Activated B cell treated with CpG ODN at 0.5 μM for 24 hours (primary cell): Measurements from ENCODE around the gene AURKB. TPM values are rescaled to one million over a fixed set of nuclear protein-coding genes. Genes with fewer than 3 reads are reported as not detected.
A peak's percentile ranks its signal among the peaks of the same experiment; 100 is the strongest.

Source experiments
- ATAC-seq: fragments of 200-7000 bp; cut with Tn5 transposase; one replicate; pipeline ENCODE4 v1.10.0; 2021; ENCODE audit warnings: low read depth, mild to moderate bottlenecking, moderate library complexity
- CTCF ChIA-PET: fragments of 350-600 bp; sonication (Branson Sonifier 250); formaldehyde crosslinking; loops from one replicate; lab custom pipeline; 2021; ENCODE audit warnings: antibody characterized with exemption; lab: Charles Lee
- POLR2A ChIA-PET: fragments of 350-600 bp; sonication (Branson Sonifier 250); formaldehyde crosslinking; loops from one replicate; lab custom pipeline; 2021; ENCODE audit warnings: antibody characterized with exemption; lab: Charles Lee
- DNase-seq: peaks from one replicate; pipeline ENCODE4 v3.0.0; 2022
- H3K27ac Mint-ChIP-seq: one replicate; pipeline ENCODE4 v1.8.0; 2020; ENCODE audit warnings: mixed read lengths
- H3K27me3 Mint-ChIP-seq: one replicate; pipeline ENCODE4 v1.8.0; 2021; ENCODE audit warnings: mixed read lengths
- H3K36me3 Mint-ChIP-seq: one replicate; pipeline ENCODE4 v1.8.0; 2021; ENCODE audit warnings: low read depth, mixed read lengths
- H3K4me1 Mint-ChIP-seq: one replicate; pipeline ENCODE4 v1.8.0; 2021; ENCODE audit warnings: mixed read lengths
- H3K4me3 Mint-ChIP-seq: one replicate; pipeline ENCODE4 v1.8.0; 2020; ENCODE audit warnings: mild to moderate bottlenecking, mixed read lengths
- H3K9me3 Mint-ChIP-seq: one replicate; pipeline ENCODE4 v1.8.0; 2020; ENCODE audit warnings: mixed read lengths
- CTCF ChIP-seq: fragments of 200-600 bp; IDR thresholded peaks from one replicate; pipeline ENCODE4 v1.8.0; 2022; ENCODE audit warnings: antibody characterized with exemption, mild to moderate bottlenecking
- intact Hi-C: fragments of 100-400 bp; cut with micrococcal nuclease; formaldehyde crosslinking; loops from one replicate; pipeline ENCODE4 v1.15.1; 2024
- total RNA-seq: library from RNA; stranded (reverse); gene quantifications from 2 replicates; pipeline ENCODE4 v1.2.3, GENCODE V29; 2022

AURKB gene
- total RNA-seq, 1 donor from 2014 or later: 3.0 TPM

GRCh38 chr17:8192070-8192815, 18.1 kb downstream of the AURKB start:
- intact Hi-C loops: no loop called here

GRCh38 chr17:8190506-8190905, 19.9 kb downstream of the AURKB start:
- Mint-ChIP-seq H3K9me3 (no peaks in the 10 kb centered on the region), H3K36me3 (no peaks in the 10 kb centered on the region), H3K4me1 (peaks cover 11% of the 10 kb centered on the region), H3K27me3 (no peaks in the 10 kb centered on the region), H3K4me3 (no peak overlapping the region), H3K27ac (peak overlapping the region; percentile 95)
- ATAC-seq (no peak), DNase-seq (no peak)
- intact Hi-C loops: loop anchor here (1.0 kb wide), 3 partner anchors 10 to 105 kb away; partner anchors contain the start of genes AURKB and SLC25A35
- ChIA-PET POLR2A (interaction anchor here (0.6 to 12.3 kb wide), 23 partner anchors 10 to 775 kb away, joined by 3 to 365 read pairs (median 8); partner anchors contain the start of genes AURKB, CTC1, PFAS and PIK3R5), CTCF (interaction anchor here (0.9 to 1.0 kb wide), 2 partner anchors 9 to 56 kb away, joined by 3 read pairs; no protein-coding TSS in a partner anchor)
- no peak for TF ChIP-seq CTCF

More at GRCh38 chr17:8192070-8192815, 18.1 kb downstream of the AURKB start:
- no peaks in the 10 kb centered on the region for H3K36me3 Mint-ChIP-seq
- no peak for TF ChIP-seq CTCF
- CTCF ChIA-PET: no interaction called here
- H3K4me3 Mint-ChIP-seq: no peak overlapping the region
- DNase-seq (no peak), ATAC-seq (peak; percentile 10)
- no peak overlapping the region for H3K27ac Mint-ChIP-seq
- H3K9me3 Mint-ChIP-seq: no peaks in the 10 kb centered on the region
- H3K4me1 Mint-ChIP-seq: peaks cover 18% of the 10 kb centered on the region
- no peaks in the 10 kb centered on the region for H3K27me3 Mint-ChIP-seq
- POLR2A ChIA-PET: interaction anchor here (0.5 to 12.3 kb wide), 11 partner anchors 17 to 1169 kb away, joined by 3 to 365 read pairs (median 5); partner anchors contain the start of genes AURKB, CTC1, PFAS and RANGRF

GRCh38 chr17:8189711-8190477, 20.5 kb downstream of the AURKB start, which contains the start of gene BORCS6:
Gene BORCS6 (minus strand): TSS chr17:8190180. CDS start chr17:8190140, 40 bp downstream.
- Mint-ChIP-seq H3K4me1 (peaks cover 11% of the 10 kb centered on the region), H3K27ac (peak within 1 kb of the TSS; percentile 95), H3K27me3 (no peaks in the 10 kb centered on the region), H3K9me3 (no peaks in the 10 kb centered on the region), H3K4me3 (no peak within 1 kb of the TSS), H3K36me3 (no peaks in the 10 kb centered on the region)
- DNase-seq (peak; percentile 84), ATAC-seq (peak; percentile 67)
- intact Hi-C loops: loop anchor here (1.0 kb wide), 3 partner anchors 10 to 105 kb away; partner anchors contain the start of genes AURKB and SLC25A35
- ChIA-PET POLR2A (interaction anchor here (0.6 to 12.3 kb wide), 24 partner anchors 8 to 776 kb away, joined by 3 to 365 read pairs (median 8); partner anchors contain the start of genes AURKB, CTC1, PFAS and PIK3R5), CTCF (interaction anchor here (0.9 to 1.0 kb wide), 2 partner anchors 10 to 57 kb away, joined by 3 read pairs; no protein-coding TSS in a partner anchor)
- no peak for TF ChIP-seq CTCF

- ChIA-PET POLR2A (interaction anchor here (0.8 to 12.3 kb wide), 17 partner anchors 8 to 502 kb away, joined by 3 to 365 read pairs (median 13); partner anchors contain the start of genes AURKB, CTC1, PFAS and RANGRF), CTCF (interaction anchor here (3.3 kb wide), 1 partner anchor 32 kb away, joined by 20 read pairs; no protein-coding TSS in a partner anchor)
- intact Hi-C loops: no loop called here
- H3K36me3 Mint-ChIP-seq: no peaks in the 10 kb centered on the region
- H3K27ac Mint-ChIP-seq: peak overlapping the region; percentile 95
- no peaks in the 10 kb centered on the region for H3K9me3 Mint-ChIP-seq
- no peak overlapping the region for H3K4me3 Mint-ChIP-seq
- no peak for ATAC-seq
- peaks cover 14% of the 10 kb centered on the region for H3K4me1 Mint-ChIP-seq
- no peaks in the 10 kb centered on the region for H3K27me3 Mint-ChIP-seq
- peak; percentile 31 for DNase-seq
- TF ChIP-seq CTCF: no peak
Measured at GRCh38 chr17:8189041-8189710, 21.2 kb downstream of the AURKB start.
